A673 (cell line): ENCODE data around the gene LCE2B. TPM values are rescaled to one million over a fixed set of nuclear protein-coding genes. Genes with fewer than 3 reads are reported as not detected.

Experiments
- BruUV-seq: library from RNA; stranded (reverse); fragments of 400-500 nt; replicated peaks from 2 replicates; lab custom pipeline; 2021; lab: Mats Ljungman, UMichigan
- CTCF ChIA-PET: fragments of 300-600 bp; sonication (Branson Sonifier 250); formaldehyde crosslinking; loops from one replicate; lab custom pipeline; 2022; ENCODE audit warnings: antibody characterized with exemption; lab: Charles Lee
- POLR2A ChIA-PET: fragments of 300-600 bp; sonication (Branson Sonifier 250); formaldehyde crosslinking; loops from one replicate; lab custom pipeline; 2022; ENCODE audit warnings: antibody characterized with exemption; ENCODE audit not compliant: low non-redundant PET; lab: Charles Lee
- DNase-seq: peaks from one replicate; pipeline ENCODE4 v3.0.0-alpha.2; 2015; ENCODE audit warnings: low spot score
- H3K27ac ChIP-seq: fragments of 200-600 bp; sonication (generic); 2 replicates; pipeline ENCODE4 v1.5.1; 2016; ENCODE audit warnings: mixed run types, low read depth, mild to moderate bottlenecking, mixed read lengths, antibody characterized with exemption, low read length; ENCODE audit not compliant: poor library complexity, severe bottlenecking
- H3K27me3 ChIP-seq: fragments of 200-600 bp; sonication (generic); replicated peaks from 2 replicates; pipeline ENCODE4 v1.6.1; 2017; ENCODE audit warnings: mixed run types, low read depth, mild to moderate bottlenecking, mixed read lengths, antibody characterized with exemption, low read length; ENCODE audit not compliant: insufficient read depth, poor library complexity
- H3K36me3 ChIP-seq: fragments of 200-600 bp; sonication (generic); 2 replicates; pipeline ENCODE4 v1.6.1; 2016; ENCODE audit warnings: mixed run types, mild to moderate bottlenecking, mixed read lengths, antibody characterized with exemption, low read length; ENCODE audit not compliant: insufficient read depth, poor library complexity, severe bottlenecking
- H3K4me1 ChIP-seq: fragments of 200-600 bp; sonication (generic); 2 replicates; pipeline ENCODE4 v1.6.1; 2017; ENCODE audit warnings: mixed run types, mild to moderate bottlenecking, mixed read lengths, antibody characterized with exemption, low read length; ENCODE audit not compliant: insufficient read depth, poor library complexity, severe bottlenecking
- H3K4me3 ChIP-seq: fragments of 200-600 bp; sonication (generic); 2 replicates; pipeline ENCODE4 v1.5.1; 2016; ENCODE audit warnings: low read depth, mixed run types, mild to moderate bottlenecking, mixed read lengths, low read length; ENCODE audit not compliant: poor library complexity, severe bottlenecking
- H3K9me3 ChIP-seq: fragments of 200-600 bp; sonication (generic); 2 replicates; pipeline ENCODE4 v1.6.1; 2016; ENCODE audit warnings: mixed run types, low read depth, mild to moderate bottlenecking, mixed read lengths, antibody characterized with exemption, low read length; ENCODE audit not compliant: poor library complexity, severe bottlenecking
- EZH2 ChIP-seq: fragments of 200-600 bp; sonication (generic); IDR thresholded peaks from 2 replicates; pipeline ENCODE4 v1.6.1; 2017; ENCODE audit warnings: borderline replicate concordance, low read depth, mild to moderate bottlenecking, mixed read lengths, antibody characterized with exemption, low read length; ENCODE audit not compliant: poor library complexity, severe bottlenecking
- intact Hi-C: fragments of 100-400 bp; cut with micrococcal nuclease; formaldehyde crosslinking; loops from one replicate; pipeline ENCODE4 v1.10.0; 2022; ENCODE audit not compliant: unreplicated experiment
- total RNA-seq: library from RNA; stranded (reverse); gene quantifications from 2 replicates; pipeline ENCODE4 v1.2.3, GENCODE V29; 2021
- TF ChIP-seq, protein P1 (sequence below): fragments of 300-800, 200-600 bp; sonication (generic); conservative IDR thresholded peaks from 2 replicates; pipeline ENCODE4 v1.5.1; 2017; ENCODE audit warnings: low read depth, mild to moderate bottlenecking, antibody characterized with exemption, low read length, moderate library complexity, mixed read lengths

LCE2B gene
- total RNA-seq, 1 experiment from 2014 or later: not detected

DNA sequence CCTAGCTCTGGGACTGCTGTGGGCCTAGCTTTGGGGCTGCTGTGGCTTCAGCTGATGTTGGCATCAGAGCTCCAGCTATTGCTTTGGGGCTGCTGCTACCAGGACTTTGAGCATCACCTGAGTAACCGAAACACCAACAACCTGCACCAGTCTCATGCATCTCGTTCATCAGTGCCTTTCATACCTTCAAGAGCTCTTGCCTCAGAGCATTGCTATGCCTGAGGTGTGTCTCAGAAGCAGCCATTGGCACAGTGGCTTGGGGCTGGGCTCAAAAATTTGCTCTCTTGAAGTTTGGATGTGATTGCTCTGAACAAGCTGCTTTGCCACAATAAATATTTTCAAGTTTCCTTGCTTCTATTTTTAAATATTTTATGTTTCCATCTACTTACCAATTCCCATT, 29.5 kb upstream of the LCE2B start:
- Histone ChIP-seq H3K9me3 (no peaks in the 10 kb centered on the region), H3K27me3 (peaks cover 24% of the 10 kb centered on the region), H3K36me3 (no peaks in the 10 kb centered on the region), H3K27ac (no peak overlapping the region), H3K4me3 (no peak overlapping the region), H3K4me1 (no peaks in the 10 kb centered on the region)
- no TSS peak for BruUV-seq
- TF ChIP-seq, protein P1, sequence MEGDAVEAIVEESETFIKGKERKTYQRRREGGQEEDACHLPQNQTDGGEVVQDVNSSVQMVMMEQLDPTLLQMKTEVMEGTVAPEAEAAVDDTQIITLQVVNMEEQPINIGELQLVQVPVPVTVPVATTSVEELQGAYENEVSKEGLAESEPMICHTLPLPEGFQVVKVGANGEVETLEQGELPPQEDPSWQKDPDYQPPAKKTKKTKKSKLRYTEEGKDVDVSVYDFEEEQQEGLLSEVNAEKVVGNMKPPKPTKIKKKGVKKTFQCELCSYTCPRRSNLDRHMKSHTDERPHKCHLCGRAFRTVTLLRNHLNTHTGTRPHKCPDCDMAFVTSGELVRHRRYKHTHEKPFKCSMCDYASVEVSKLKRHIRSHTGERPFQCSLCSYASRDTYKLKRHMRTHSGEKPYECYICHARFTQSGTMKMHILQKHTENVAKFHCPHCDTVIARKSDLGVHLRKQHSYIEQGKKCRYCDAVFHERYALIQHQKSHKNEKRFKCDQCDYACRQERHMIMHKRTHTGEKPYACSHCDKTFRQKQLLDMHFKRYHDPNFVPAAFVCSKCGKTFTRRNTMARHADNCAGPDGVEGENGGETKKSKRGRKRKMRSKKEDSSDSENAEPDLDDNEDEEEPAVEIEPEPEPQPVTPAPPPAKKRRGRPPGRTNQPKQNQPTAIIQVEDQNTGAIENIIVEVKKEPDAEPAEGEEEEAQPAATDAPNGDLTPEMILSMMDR: no peak
- TF ChIP-seq EZH2: no peak
- intact Hi-C loops: no loop called here
- no peak for DNase-seq
- ChIA-PET CTCF (no interaction called here), POLR2A (no interaction called here)

DNA sequence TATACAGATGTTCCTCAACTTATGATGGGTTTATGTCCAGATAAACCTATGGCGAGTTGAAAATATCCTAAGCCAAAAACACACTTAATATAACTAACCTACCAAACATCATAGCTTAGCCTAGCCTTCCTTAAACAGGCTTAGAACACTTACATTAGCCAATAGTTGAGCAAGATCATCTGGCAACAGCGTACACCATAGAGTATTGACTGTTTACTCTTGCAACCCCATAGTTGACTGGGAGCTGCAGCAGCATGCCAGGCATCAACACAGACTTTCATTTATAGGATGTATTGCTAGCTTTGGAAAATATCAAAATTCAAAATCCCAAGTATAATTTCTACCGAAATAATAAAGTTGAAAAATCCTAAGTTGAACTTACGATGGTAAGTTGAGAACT, 28.2 kb upstream of the LCE2B start:
- POLR2A ChIA-PET: no interaction called here
- intact Hi-C loops: no loop called here

DNA sequence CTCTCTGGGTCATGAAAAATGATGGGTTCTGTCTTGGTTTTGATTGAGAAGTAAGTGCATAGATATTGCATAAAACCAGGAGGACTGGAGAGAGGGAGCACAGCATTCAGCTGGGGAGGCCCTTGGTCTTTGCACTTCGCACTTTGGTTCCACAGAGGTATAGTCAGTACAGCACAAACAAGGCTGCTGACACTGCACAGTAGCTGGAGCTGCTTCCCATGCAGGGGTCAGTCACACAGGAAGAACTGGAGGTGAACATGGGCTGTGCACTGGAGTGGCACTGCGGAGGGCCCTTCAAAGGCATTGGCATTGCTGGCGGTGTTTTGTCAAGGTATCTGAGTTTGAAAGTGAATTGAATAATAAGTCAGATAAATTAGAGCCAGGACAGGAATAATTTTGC, 27.3 kb upstream of the LCE2B start:
- DNase-seq: no peak
- CTCF ChIA-PET: no interaction called here

More for the DNA sequence above, 28.2 kb upstream of the LCE2B start:
- H3K27ac ChIP-seq: no peak overlapping the region
- BruUV-seq: no TSS peak
- TF ChIP-seq, protein P1: no peak
- TF ChIP-seq EZH2: no peak
- CTCF ChIA-PET: no interaction called here
- peaks cover 26% of the 10 kb centered on the region for H3K27me3 ChIP-seq
- DNase-seq: no peak
- no peaks in the 10 kb centered on the region for H3K36me3 ChIP-seq
- H3K4me3 ChIP-seq: no peak overlapping the region
- no peaks in the 10 kb centered on the region for H3K4me1 ChIP-seq
- no peaks in the 10 kb centered on the region for H3K9me3 ChIP-seq

More for the DNA sequence above, 27.3 kb upstream of the LCE2B start:
- Histone ChIP-seq H3K27ac (no peak overlapping the region), H3K4me1 (no peaks in the 10 kb centered on the region), H3K27me3 (peaks cover 26% of the 10 kb centered on the region), H3K4me3 (no peak overlapping the region), H3K36me3 (no peaks in the 10 kb centered on the region), H3K9me3 (no peaks in the 10 kb centered on the region)
- POLR2A ChIA-PET: no interaction called here
- TF ChIP-seq EZH2: no peak
- TF ChIP-seq, protein P1: no peak
- BruUV-seq: no TSS peak
- intact Hi-C loops: no loop called here
